Adrenal gland (tissue), 5 donors: ENCODE data around the gene FAM118A.

ENCODE experiments used
- CTCF ChIP-seq, 6 experiments: fragments of 450-650 bp in 4 of 6; fragments of 200-600 bp in 2 of 6; sonication (generic) in 1 of 6; IDR thresholded peaks; 1 replicate in 5 of 6; 2 replicates in 1 of 6; pipeline versions ENCODE4 v1.5.1 to v1.8.0; 2016 to 2021; ENCODE audit warnings: antibody characterized with exemption in 6 of 6, mild to moderate bottlenecking in 2 of 6, moderate library complexity in 1 of 6
- POLR2A ChIP-seq, 2 donors: fragments of 450-650 bp; IDR thresholded peaks; one replicate each; pipeline ENCODE4 v1.6.1; 2017; ENCODE audit warnings: antibody characterized with exemption in 2 of 2, mild to moderate bottlenecking in 2 of 2, moderate library complexity in 1 of 2
- donor health status: DM: no; HTN: no; CAD: no.

DNA sequence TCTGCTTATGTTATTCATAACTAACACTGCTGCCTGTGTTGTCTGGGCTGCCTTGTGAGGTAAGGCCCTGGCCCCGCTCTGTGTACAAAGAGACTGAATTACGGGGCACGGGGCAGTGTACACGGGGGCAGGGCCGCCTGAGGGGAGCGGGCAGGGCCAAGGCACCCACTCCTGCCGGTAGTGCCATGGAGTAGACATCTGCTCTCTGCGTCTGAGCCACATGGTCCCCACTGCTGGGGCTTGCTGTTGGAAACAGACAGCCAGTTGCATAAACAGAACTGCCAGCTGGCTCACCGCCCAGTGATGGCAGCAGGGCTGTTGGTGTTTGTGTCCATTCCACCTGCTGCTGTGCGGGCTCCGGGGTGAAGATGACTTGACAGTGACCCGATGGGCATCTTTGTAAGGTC, 19.8 kb downstream of the FAM118A start:
- no peak for TF ChIP-seq CTCF (IDR thresholded peaks at IDR 0.05)
- no peak for TF ChIP-seq POLR2A (IDR thresholded peaks at IDR 0.05)
